HFFc6 (cell line): ENCODE data around the gene PXK. TPM values are rescaled to one million over a fixed set of nuclear protein-coding genes. Genes with fewer than 3 reads are reported as not detected.

Experiments used
- DNase-seq: peaks from one replicate; pipeline ENCODE4 v3.0.0-alpha.2; 2018
- H3K27ac Mint-ChIP-seq: 2 replicates; pipeline ENCODE4 v1.8.0; 2020; ENCODE audit warnings: mild to moderate bottlenecking, mixed read lengths
- H3K27me3 Mint-ChIP-seq: 2 replicates; pipeline ENCODE4 v1.8.0; 2021; ENCODE audit warnings: mild to moderate bottlenecking, moderate library complexity, mixed read lengths; ENCODE audit not compliant: insufficient read depth
- H3K36me3 Mint-ChIP-seq: 2 replicates; pipeline ENCODE4 v1.8.0; 2021; ENCODE audit warnings: low read depth, mixed read lengths
- H3K4me1 Mint-ChIP-seq: 2 replicates; pipeline ENCODE4 v1.8.0; 2020; ENCODE audit warnings: low read depth, mixed read lengths
- H3K4me3 Mint-ChIP-seq: 2 replicates; pipeline ENCODE4 v1.8.0; 2020; ENCODE audit warnings: mild to moderate bottlenecking, moderate library complexity, mixed read lengths
- H3K9me3 Mint-ChIP-seq: 2 replicates; pipeline ENCODE4 v1.8.0; 2020; ENCODE audit warnings: mild to moderate bottlenecking, mixed read lengths
- total RNA-seq, 6 experiments: library from RNA; stranded (reverse); fragmentation: NEBNext Ultra II Directional; extraction: Animal tissue kit (Norgen Biotek cat#: 25700); gene quantifications; 2 replicates in 1 of 6; 3 replicates in 5 of 6; pipeline ENCODE4 v1.2.3, GENCODE V29; 2021
- TF ChIP-seq, protein P1 (sequence below): fragments of 200-600 bp; sonication (generic); IDR thresholded peaks from 2 replicates; pipeline ENCODE4 v1.5.0; 2021; ENCODE audit warnings: antibody characterized with exemption, mild to moderate bottlenecking

The PXK gene
- total RNA-seq, 6 experiments from 2014 or later, result 16.3 to 25.1 (median 21.1) TPM

- Mint-ChIP-seq H3K4me1 (peaks cover 54% of the 10 kb centered on the region), H3K27ac (peak overlapping the region; percentile 67), H3K4me3 (0 out of 2 replicates have a peak overlapping the region, but pooled peaks have one; percentile 22)
Observed at GRCh38 chr3:58331593-58332152, 1.0 kb upstream of the PXK start.

DNA sequence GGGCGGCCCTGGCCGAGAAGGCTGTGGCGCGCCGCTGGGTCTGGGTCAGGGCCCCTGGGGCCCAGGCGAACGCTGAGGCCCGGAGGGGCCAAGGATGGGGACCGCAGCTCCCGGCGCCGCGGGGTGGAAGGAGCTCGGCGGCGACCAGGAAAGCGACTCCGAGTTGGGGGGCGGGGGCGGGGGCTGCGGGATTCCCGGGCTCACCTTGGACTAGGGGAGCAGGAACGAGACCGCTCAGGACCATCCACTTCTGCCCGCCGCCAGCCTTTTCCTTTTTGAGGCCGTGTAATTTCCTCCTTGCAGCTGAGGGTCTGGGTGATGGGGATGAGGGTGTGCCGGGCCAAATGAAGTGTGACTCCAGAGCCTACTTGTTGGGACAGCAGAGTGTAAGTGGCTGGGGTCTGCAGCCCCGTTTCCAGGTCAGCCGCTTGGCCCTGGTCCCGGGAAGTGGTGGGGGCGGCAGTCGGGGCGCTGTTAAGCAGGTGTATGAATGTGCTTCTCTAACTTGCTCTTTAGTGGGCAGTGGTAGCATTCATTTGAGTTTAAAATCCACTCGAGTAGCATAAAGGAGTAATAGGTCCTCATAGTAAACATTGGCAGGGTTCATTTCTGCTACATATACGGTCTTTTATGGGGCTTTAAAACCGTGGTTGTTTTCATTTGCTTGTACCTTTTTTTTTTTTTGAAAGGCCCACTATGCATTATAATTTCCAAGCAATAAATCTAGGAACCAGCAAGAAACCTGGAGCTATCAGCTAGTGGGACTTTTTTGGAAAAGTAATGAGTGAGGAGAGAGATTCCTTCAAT lies 717 bp downstream of the PXK start:
- Mint-ChIP-seq H3K36me3 (peaks cover 5% of the 10 kb centered on the region; the same call in 1 of the 2 replicates), H3K4me3 (peak overlapping the region; percentile 99), H3K9me3 (no peaks in the 10 kb centered on the region), H3K27me3 (no peaks in the 10 kb centered on the region; the same call in 1 of the 2 replicates), H3K4me1 (peaks cover 60% of the 10 kb centered on the region), H3K27ac (peak overlapping the region; percentile 70)
- TF ChIP-seq, protein P1, sequence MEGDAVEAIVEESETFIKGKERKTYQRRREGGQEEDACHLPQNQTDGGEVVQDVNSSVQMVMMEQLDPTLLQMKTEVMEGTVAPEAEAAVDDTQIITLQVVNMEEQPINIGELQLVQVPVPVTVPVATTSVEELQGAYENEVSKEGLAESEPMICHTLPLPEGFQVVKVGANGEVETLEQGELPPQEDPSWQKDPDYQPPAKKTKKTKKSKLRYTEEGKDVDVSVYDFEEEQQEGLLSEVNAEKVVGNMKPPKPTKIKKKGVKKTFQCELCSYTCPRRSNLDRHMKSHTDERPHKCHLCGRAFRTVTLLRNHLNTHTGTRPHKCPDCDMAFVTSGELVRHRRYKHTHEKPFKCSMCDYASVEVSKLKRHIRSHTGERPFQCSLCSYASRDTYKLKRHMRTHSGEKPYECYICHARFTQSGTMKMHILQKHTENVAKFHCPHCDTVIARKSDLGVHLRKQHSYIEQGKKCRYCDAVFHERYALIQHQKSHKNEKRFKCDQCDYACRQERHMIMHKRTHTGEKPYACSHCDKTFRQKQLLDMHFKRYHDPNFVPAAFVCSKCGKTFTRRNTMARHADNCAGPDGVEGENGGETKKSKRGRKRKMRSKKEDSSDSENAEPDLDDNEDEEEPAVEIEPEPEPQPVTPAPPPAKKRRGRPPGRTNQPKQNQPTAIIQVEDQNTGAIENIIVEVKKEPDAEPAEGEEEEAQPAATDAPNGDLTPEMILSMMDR, result 0 out of 2 replicates have a peak, but pooled peaks have one; percentile 17
- DNase-seq, result no peak

More at GRCh38 chr3:58331593-58332152, 1.0 kb upstream of the PXK start:
- TF ChIP-seq, protein P1, result no peak
- no peak for DNase-seq
- Mint-ChIP-seq H3K9me3 (no peaks in the 10 kb centered on the region), H3K27me3 (no peaks in the 10 kb centered on the region; the same call in 1 of the 2 replicates), H3K36me3 (peaks cover 5% of the 10 kb centered on the region; the same call in 1 of the 2 replicates)

- TF ChIP-seq, protein P1, result no peak
- Mint-ChIP-seq H3K36me3 (peaks cover 7% of the 10 kb centered on the region), H3K4me3 (peak overlapping the region; percentile 99), H3K27me3 (no peaks in the 10 kb centered on the region; the same call in 1 of the 2 replicates), H3K9me3 (no peaks in the 10 kb centered on the region), H3K27ac (peak overlapping the region; percentile 70; the same call in 1 of the 2 replicates), H3K4me1 (peaks cover 60% of the 10 kb centered on the region)
- no peak for DNase-seq
Observed at GRCh38 chr3:58334013-58334321, 1.3 kb downstream of the PXK start.

GRCh38 chr3:58334506-58334884 lies 1.8 kb downstream of the PXK start:
- Mint-ChIP-seq H3K4me3 (peak overlapping the region; percentile 99), H3K9me3 (no peaks in the 10 kb centered on the region), H3K4me1 (peaks cover 60% of the 10 kb centered on the region), H3K27ac (peak overlapping the region; percentile 91), H3K27me3 (no peaks in the 10 kb centered on the region; the same call in 1 of the 2 replicates), H3K36me3 (peaks cover 13% of the 10 kb centered on the region)
- TF ChIP-seq, protein P1, result no peak
- no peak for DNase-seq

GRCh38 chr3:58335652-58335947 lies 2.9 kb downstream of the PXK start:
- TF ChIP-seq, protein P1, result no peak
- Mint-ChIP-seq H3K36me3 (peaks cover 13% of the 10 kb centered on the region), H3K4me3 (peak overlapping the region; percentile 99), H3K27me3 (no peaks in the 10 kb centered on the region; the same call in 1 of the 2 replicates), H3K9me3 (no peaks in the 10 kb centered on the region), H3K4me1 (peaks cover 57% of the 10 kb centered on the region), H3K27ac (peak overlapping the region; percentile 91)
- no peak for DNase-seq
